Astrocyte (in vitro differentiated cells and primary cell): ENCODE data around the gene LIN7C. TPM values are rescaled to one million over a fixed set of nuclear protein-coding genes. Genes with fewer than 3 reads are reported as not detected.

Experiments
- DNase-seq: peaks from one replicate; pipeline ENCODE4 v3.0.0-alpha.2; 2010; ENCODE audit warnings: low read depth
- FAIRE-seq: peaks from 2 replicates; lab custom pipeline; 2011; peaks lifted over from hg19 to GRCh38; lab: Jason Lieb, UNC
- H2AFZ ChIP-seq: 2 replicates; pipeline ENCODE4 v1.6.0; 2012; ENCODE audit warnings: low read depth, low read length, inconsistent platforms
- H3K27ac ChIP-seq: 2 replicates; pipeline ENCODE4 v1.5.1; 2011; ENCODE audit warnings: low read depth, low read length, inconsistent platforms
- H3K27me3 ChIP-seq: 2 replicates; pipeline ENCODE4 v1.6.0; 2011; ENCODE audit warnings: low read length, inconsistent platforms; ENCODE audit not compliant: insufficient read depth
- H3K36me3 ChIP-seq: 2 replicates; pipeline ENCODE4 v1.5.1; 2011; ENCODE audit warnings: low read length, inconsistent platforms; ENCODE audit not compliant: insufficient read depth
- H3K4me1 ChIP-seq: 2 replicates; pipeline ENCODE4 v1.5.1; 2011; ENCODE audit warnings: low read length, inconsistent platforms; ENCODE audit not compliant: insufficient read depth
- H3K4me2 ChIP-seq: 2 replicates; pipeline ENCODE4 v1.6.0; 2012; ENCODE audit warnings: low read length, inconsistent platforms
- H3K4me3 ChIP-seq: 2 replicates; pipeline ENCODE4 v1.5.1; 2011; ENCODE audit warnings: low read depth, mild to moderate bottlenecking, low read length, inconsistent platforms; ENCODE audit not compliant: insufficient read depth
- H3K79me2 ChIP-seq: 2 replicates; pipeline ENCODE4 v1.6.0; 2012; ENCODE audit warnings: mild to moderate bottlenecking, low read length, inconsistent platforms; ENCODE audit not compliant: insufficient read depth
- H3K9ac ChIP-seq: 2 replicates; pipeline ENCODE4 v1.6.0; 2012; ENCODE audit warnings: mild to moderate bottlenecking, low read length, inconsistent platforms
- H3K9me3 ChIP-seq: 2 replicates; pipeline ENCODE4 v1.5.1; 2012; ENCODE audit warnings: low read depth, mild to moderate bottlenecking, low read length, inconsistent platforms; ENCODE audit not compliant: insufficient read depth
- H4K20me1 ChIP-seq: 2 replicates; pipeline ENCODE4 v1.6.0; 2012; ENCODE audit warnings: low read length, inconsistent platforms; ENCODE audit not compliant: insufficient read depth
- H3K27ac Mint-ChIP-seq: one replicate; pipeline ENCODE4 v1.8.0; 2021; ENCODE audit warnings: mild to moderate bottlenecking, mixed read lengths; ENCODE audit not compliant: unreplicated experiment
- H3K27me3 Mint-ChIP-seq: one replicate; pipeline ENCODE4 v1.8.0; 2021; ENCODE audit warnings: low read depth, mixed read lengths; ENCODE audit not compliant: unreplicated experiment
- H3K36me3 Mint-ChIP-seq: one replicate; pipeline ENCODE4 v1.8.0; 2021; ENCODE audit warnings: low read depth, mixed read lengths; ENCODE audit not compliant: unreplicated experiment
- H3K4me1 Mint-ChIP-seq: one replicate; pipeline ENCODE4 v1.8.0; 2021; ENCODE audit warnings: low read depth, mixed read lengths; ENCODE audit not compliant: unreplicated experiment
- H3K4me3 Mint-ChIP-seq: one replicate; pipeline ENCODE4 v1.8.0; 2021; ENCODE audit warnings: mild to moderate bottlenecking, moderate library complexity, mixed read lengths; ENCODE audit not compliant: unreplicated experiment
- H3K9me3 Mint-ChIP-seq: one replicate; pipeline ENCODE4 v1.8.0; 2021; ENCODE audit warnings: mild to moderate bottlenecking, mixed read lengths; ENCODE audit not compliant: unreplicated experiment
- CTCF ChIP-seq: IDR thresholded peaks from 2 replicates; pipeline ENCODE4 v1.5.1; 2011; ENCODE audit warnings: low read depth, mild to moderate bottlenecking, inconsistent platforms, low read length, moderate library complexity; ENCODE audit not compliant: insufficient read depth
- EZH2 ChIP-seq: IDR thresholded peaks from 2 replicates; pipeline ENCODE4 v1.6.1; 2012; ENCODE audit warnings: mild to moderate bottlenecking, low read length, inconsistent platforms; ENCODE audit not compliant: insufficient read depth
- total RNA-seq: library from RNA; stranded (reverse); gene quantifications from 2 replicates; pipeline ENCODE4 v1.2.1, GENCODE V29; 2021

The LIN7C gene
- total RNA-seq, 1 donor from 2014 or later = 38.7 TPM

GRCh38 chr11:27468995-27469695 lies 37.4 kb downstream of the LIN7C start:
- Mint-ChIP-seq H3K36me3 (no peaks in the 10 kb centered on the region), H3K4me3 (peak overlapping the region; percentile 88), H3K27ac (peak overlapping the region; percentile 84), H3K27me3 (no peaks in the 10 kb centered on the region), H3K9me3 (no peaks in the 10 kb centered on the region), H3K4me1 (peaks cover 44% of the 10 kb centered on the region)
- Histone ChIP-seq H3K4me1 (peaks cover 39% of the 10 kb centered on the region), H3K9ac (peak overlapping the region; percentile 89), H3K4me2 (peak overlapping the region; percentile 95), H3K9me3 (no peaks in the 10 kb centered on the region), H3K79me2 (peaks cover 74% of the 10 kb centered on the region), H2AFZ (no peak overlapping the region), H3K4me3 (peak overlapping the region; percentile 77), H3K36me3 (no peaks in the 10 kb centered on the region), H4K20me1 (peaks cover 40% of the 10 kb centered on the region), H3K27me3 (no peaks in the 10 kb centered on the region), H3K27ac (peak overlapping the region; percentile 58)
- FAIRE-seq = no peak
- TF ChIP-seq CTCF (no peak), EZH2 (no peak)
- DNase-seq = no peak

GRCh38 chr11:27468209-27468994 lies 38.2 kb downstream of the LIN7C start:
- peaks cover 47% of the 10 kb centered on the region for H3K4me1 Mint-ChIP-seq
- no peak for TF ChIP-seq EZH2
- no peak for TF ChIP-seq CTCF
- FAIRE-seq (peak; percentile 64), DNase-seq (peak; percentile 89)
- peak overlapping the region; percentile 83 for H3K27ac Mint-ChIP-seq
- Histone ChIP-seq H2AFZ (no peak overlapping the region), H3K27ac (peak overlapping the region; percentile 58), H3K36me3 (no peaks in the 10 kb centered on the region), H3K4me3 (peak overlapping the region; percentile 77), H3K4me1 (peaks cover 42% of the 10 kb centered on the region), H3K27me3 (no peaks in the 10 kb centered on the region), H3K9ac (peak overlapping the region; percentile 89), H3K79me2 (peaks cover 80% of the 10 kb centered on the region), H3K9me3 (no peaks in the 10 kb centered on the region), H3K4me2 (peak overlapping the region; percentile 95), H4K20me1 (peaks cover 40% of the 10 kb centered on the region)
- H3K36me3 Mint-ChIP-seq = no peaks in the 10 kb centered on the region
- peak overlapping the region; percentile 88 for H3K4me3 Mint-ChIP-seq
- H3K9me3 Mint-ChIP-seq = no peaks in the 10 kb centered on the region
- no peaks in the 10 kb centered on the region for H3K27me3 Mint-ChIP-seq
